ENCODE results near the gene NAALADL2. TPM values are rescaled to one million over a fixed set of nuclear protein-coding genes. Genes with fewer than 3 reads are reported as not detected.

Gene NAALADL2
- total RNA-seq, 1 donor from 2014 or later: 9.9 TPM

- H3K9me3 Mint-ChIP-seq: peaks cover 6% of the 10 kb centered on the region
- H3K27me3 Mint-ChIP-seq: no peaks in the 10 kb centered on the region
- no peak overlapping the region for H3K27ac Mint-ChIP-seq
- DNase-seq (ENCODE audit: extremely low spot score, unreplicated experiment): no peak
- peaks cover 4% of the 10 kb centered on the region for H3K36me3 Mint-ChIP-seq
- no peak overlapping the region for H3K4me3 Mint-ChIP-seq
- TF ChIP-seq, protein P1, sequence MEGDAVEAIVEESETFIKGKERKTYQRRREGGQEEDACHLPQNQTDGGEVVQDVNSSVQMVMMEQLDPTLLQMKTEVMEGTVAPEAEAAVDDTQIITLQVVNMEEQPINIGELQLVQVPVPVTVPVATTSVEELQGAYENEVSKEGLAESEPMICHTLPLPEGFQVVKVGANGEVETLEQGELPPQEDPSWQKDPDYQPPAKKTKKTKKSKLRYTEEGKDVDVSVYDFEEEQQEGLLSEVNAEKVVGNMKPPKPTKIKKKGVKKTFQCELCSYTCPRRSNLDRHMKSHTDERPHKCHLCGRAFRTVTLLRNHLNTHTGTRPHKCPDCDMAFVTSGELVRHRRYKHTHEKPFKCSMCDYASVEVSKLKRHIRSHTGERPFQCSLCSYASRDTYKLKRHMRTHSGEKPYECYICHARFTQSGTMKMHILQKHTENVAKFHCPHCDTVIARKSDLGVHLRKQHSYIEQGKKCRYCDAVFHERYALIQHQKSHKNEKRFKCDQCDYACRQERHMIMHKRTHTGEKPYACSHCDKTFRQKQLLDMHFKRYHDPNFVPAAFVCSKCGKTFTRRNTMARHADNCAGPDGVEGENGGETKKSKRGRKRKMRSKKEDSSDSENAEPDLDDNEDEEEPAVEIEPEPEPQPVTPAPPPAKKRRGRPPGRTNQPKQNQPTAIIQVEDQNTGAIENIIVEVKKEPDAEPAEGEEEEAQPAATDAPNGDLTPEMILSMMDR (conservative IDR thresholded peaks at IDR 0.05): no peak
- no peaks in the 10 kb centered on the region for H3K4me1 Mint-ChIP-seq (ENCODE audit: unreplicated experiment)
These were observed 285.2 kb downstream of the NAALADL2 start for GRCh38 chr3:175144368-175144767.

GRCh38 chr3:175146258-175146657, 287.1 kb downstream of the NAALADL2 start:
- Mint-ChIP-seq H3K36me3 (peaks cover 4% of the 10 kb centered on the region), H3K27me3 (no peaks in the 10 kb centered on the region), H3K27ac (no peak overlapping the region), H3K9me3 (peaks cover 6% of the 10 kb centered on the region), H3K4me1 (ENCODE audit: unreplicated experiment) (peaks cover 6% of the 10 kb centered on the region), H3K4me3 (no peak overlapping the region)
- no peak for DNase-seq (ENCODE audit: extremely low spot score, unreplicated experiment)
- TF ChIP-seq, protein P1 (conservative IDR thresholded peaks at IDR 0.05): peak; percentile 51

GRCh38 chr3:175149675-175150074, 290.5 kb downstream of the NAALADL2 start:
- Mint-ChIP-seq H3K9me3 (peaks cover 6% of the 10 kb centered on the region), H3K27ac (no peak overlapping the region), H3K27me3 (no peaks in the 10 kb centered on the region), H3K4me3 (no peak overlapping the region), H3K4me1 (ENCODE audit: unreplicated experiment) (peaks cover 6% of the 10 kb centered on the region), H3K36me3 (peaks cover 5% of the 10 kb centered on the region)
- DNase-seq (ENCODE audit: extremely low spot score, unreplicated experiment): no peak
- TF ChIP-seq, protein P1 (conservative IDR thresholded peaks at IDR 0.05): no peak

GRCh38 chr3:175150812-175151401, 291.8 kb downstream of the NAALADL2 start:
- Mint-ChIP-seq H3K9me3 (peaks cover 6% of the 10 kb centered on the region), H3K36me3 (peaks cover 4% of the 10 kb centered on the region), H3K27ac (no peak overlapping the region), H3K4me1 (ENCODE audit: unreplicated experiment) (peaks cover 6% of the 10 kb centered on the region), H3K4me3 (no peak overlapping the region), H3K27me3 (no peaks in the 10 kb centered on the region)
- DNase-seq (ENCODE audit: extremely low spot score, unreplicated experiment): no peak
- TF ChIP-seq, protein P1 (conservative IDR thresholded peaks at IDR 0.05): no peak

GRCh38 chr3:175153595-175153994, 294.5 kb downstream of the NAALADL2 start:
- no peaks in the 10 kb centered on the region for H3K27me3 Mint-ChIP-seq
- DNase-seq (ENCODE audit: extremely low spot score, unreplicated experiment): no peak
- H3K36me3 Mint-ChIP-seq: peaks cover 4% of the 10 kb centered on the region
- H3K4me3 Mint-ChIP-seq: no peak overlapping the region
- H3K4me1 Mint-ChIP-seq (ENCODE audit: unreplicated experiment): peaks cover 6% of the 10 kb centered on the region
- H3K27ac Mint-ChIP-seq: no peak overlapping the region
- TF ChIP-seq, protein P1 (conservative IDR thresholded peaks at IDR 0.05): no peak
- H3K9me3 Mint-ChIP-seq: peaks cover under 1% of the 10 kb centered on the region

All from type B pancreatic cell (in vitro differentiated cells).